GM21515 (cell line): ENCODE measurements around the gene SORL1-AS1.
"Not testable (repeated sequence)": the region's sequence is repeated elsewhere in the genome, so short reads cannot be mapped to it uniquely, and the experiment has no call there.

Experiments
- ATAC-seq: cut with Tn5 transposase; IDR thresholded peaks from one replicate; pipeline ENCODE4 v1.9.1; 2021; ENCODE audit not compliant: unreplicated experiment

Gene SORL1-AS1

DNA sequence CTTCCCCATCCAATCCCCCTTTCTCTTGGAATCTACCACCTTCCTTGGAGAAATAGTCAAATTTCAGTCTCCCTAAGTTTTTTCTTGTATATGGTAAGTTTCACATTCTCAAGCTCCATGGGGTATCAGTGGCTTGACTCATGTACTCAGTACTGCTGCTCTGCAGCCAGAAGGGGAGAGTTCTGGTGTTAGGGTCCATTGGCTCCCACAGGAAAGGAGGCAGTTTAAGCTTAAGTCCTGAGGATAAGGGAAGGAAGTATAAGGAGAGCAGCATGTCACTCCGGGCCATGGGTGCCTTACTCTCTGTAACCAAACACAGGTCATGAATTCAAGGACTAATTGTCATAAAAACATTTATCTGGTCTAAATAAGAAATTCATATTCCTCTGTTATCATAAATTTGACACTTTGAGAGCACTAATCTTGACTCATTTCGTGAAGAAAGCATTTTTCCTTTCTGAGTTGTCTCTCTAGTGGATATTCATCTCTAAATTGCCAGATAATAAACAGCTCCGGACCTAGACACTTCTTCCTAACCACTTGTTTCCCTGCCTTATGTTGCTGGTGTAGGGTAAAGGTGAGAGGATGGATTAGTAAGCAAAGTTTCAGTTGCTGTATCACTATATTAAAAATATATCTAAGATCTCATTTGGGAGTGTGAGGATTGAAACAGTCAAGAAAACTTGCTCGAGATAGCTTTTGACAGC is 20.8 kb downstream of the SORL1-AS1 start:
- ATAC-seq = no peak

DNA sequence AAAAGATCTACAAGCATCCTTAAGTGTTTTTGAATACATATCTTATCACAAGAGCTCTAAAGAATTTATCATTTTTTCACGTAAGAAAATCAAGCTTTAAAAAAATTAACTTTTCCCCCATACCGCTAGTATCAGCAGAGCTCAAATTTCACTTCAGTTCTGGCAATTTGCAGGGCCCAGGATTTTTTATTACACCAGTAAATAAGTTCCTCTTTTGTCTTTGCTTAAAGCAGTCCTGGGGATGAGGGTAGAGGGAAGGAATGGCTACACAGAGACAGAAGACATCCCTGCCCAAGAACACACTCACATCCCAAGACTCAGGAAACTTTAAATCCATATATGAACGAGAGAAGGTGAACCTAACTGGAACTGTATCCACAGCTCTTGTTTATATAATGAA is 23.2 kb downstream of the SORL1-AS1 start:
- no peak for ATAC-seq

DNA sequence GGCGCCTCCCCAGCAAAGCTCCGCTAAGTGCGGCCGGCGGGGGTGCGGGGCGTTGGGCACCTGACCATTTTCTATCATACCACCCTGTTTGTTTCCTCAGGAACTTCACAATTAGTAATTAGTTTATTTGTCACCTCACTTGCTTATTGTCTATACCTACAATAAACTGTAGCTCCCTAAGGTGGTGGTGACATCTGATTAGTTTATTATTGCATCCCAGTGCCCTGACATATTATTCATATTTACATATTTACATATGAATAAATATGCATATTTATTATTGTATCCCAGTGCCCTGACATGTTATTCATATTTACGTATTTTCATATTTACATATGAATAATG is 25.4 kb downstream of the SORL1-AS1 start:
- ATAC-seq = no peak

DNA sequence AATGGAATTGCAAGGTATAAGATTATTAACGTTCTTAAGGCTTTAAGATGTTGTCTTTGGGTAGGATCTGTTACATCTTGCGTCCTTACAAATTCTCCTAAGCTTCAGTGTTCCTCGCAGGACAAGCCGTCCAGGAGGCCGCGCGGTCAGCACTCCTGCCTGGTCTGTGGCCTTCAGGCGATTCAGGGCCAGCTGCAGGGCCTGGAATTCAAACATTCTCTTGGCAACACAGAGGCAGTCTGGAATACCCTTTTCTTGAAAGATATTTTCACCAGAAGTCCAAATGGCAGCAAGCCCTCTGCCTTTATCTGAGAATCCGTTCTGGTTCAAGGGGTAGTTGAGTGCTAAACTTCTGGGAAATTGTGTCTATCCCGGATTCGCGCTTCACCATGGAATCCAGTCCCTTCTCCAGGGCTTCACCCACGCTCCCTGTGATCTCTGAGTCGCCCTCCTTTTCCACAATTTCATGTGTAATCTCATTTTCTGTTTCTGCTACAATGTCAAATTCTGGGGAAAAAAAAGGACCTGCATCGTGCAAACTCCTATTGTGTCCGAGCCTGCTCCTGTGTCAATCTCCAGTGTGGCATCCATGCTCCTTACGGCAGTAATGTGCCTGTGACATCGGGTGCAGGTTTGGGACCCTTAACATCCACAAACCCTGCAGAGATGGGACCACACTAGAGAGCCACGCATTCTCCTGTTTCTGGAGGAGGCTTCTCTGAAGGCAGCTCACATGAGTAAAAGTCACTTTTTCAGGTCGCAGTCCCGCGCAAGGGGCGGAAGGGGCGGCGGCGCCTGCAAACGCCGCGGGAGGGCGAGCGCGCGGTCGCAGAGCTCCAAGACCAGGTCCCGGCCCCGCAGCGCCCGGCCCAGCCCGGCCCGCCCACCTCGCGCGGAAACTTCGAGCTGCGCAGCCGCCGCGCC is 26.0 kb downstream of the SORL1-AS1 start:
- no peak for ATAC-seq

DNA sequence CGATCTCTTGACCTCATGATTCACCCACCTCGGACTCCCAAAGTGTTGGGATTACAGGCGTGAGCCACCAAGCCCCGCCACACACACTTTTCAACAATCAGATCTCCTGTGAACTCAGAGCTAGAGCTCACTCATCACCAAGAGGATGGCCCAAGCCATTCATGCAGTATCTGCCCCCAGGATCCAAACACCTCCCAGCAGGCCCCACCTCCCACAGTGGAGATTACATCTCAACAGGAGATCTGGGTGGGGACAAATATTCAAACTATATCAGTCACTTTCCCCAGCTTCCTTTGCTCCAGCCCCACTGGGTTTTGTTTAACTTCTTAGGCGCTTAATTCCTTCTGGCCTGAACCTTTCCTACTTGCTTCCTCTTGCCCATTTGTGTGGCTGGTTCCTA is 26.9 kb downstream of the SORL1-AS1 start:
- no peak for ATAC-seq

DNA sequence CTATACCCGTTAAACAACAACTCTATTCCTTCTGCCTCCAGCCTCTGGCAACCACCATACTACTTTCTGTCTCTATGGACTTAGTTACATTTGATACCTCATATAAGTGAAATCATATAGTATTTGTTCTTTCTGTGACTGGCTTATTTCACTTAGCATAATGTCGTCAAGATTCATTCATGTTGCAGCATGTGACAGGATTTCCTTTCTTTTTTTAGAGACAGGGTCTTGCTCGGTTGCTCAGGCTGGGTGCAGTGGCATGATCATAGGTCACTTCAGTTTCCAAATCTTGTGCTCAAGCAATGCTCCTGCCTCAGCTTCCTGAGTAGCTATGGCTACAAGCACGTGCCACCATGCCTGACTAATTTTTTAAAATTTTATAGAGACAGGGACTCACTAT is 30.1 kb downstream of the SORL1-AS1 start:
- no peak for ATAC-seq

DNA sequence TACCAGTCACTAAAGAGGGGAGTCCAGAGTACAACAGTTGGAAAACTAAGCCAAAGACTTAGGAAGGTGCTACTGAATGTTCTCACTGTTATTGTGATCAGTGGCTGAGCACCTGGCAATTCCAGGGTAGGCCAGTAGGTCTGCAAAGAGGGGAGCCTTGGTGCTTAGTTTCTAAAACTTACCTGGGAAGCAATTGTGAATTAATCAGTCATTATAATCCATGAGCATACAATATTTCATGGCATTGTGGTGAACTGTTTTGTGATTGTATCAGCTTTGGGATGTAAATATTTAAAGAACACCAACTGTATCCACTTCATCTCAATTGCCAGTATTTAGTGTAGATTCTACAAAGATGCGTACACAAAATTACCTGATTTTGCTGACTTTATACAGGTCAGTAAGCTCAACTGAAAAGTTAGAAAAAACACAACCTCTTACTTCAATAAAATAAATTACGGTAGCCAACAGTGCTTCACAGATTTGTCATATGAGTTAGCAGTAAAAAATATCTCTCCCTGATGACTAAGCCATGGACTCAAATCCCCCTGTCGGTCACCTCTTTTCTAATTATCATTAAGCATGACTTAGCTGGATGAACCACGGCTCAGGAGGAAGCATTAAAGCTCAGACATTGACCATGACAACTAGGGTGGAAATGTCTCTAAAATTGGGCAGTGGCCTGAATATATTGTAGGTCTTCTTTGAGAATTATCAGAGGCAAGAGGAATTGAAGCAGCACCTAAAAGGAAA is 31.4 kb downstream of the SORL1-AS1 start:
- no peak for ATAC-seq

DNA sequence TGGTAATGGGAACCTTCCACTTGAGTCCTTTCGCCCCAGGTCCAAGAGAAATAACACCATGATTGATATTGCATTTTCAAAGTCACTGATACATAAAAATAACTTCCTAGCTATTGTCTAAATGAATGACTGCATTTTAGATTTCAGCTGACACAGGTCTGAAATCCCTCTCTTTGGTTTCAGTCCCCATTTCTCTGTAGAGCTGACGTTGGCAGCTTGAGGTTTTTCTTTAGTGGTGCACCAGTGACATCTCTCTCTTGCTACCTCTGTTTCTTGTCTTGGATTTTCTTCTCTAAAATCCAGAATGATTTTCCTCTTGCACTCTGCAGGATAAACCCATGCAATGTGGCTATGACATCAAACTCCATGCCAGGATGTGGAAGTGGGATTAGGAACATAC is 32.4 kb downstream of the SORL1-AS1 start:
- ATAC-seq = no peak

DNA sequence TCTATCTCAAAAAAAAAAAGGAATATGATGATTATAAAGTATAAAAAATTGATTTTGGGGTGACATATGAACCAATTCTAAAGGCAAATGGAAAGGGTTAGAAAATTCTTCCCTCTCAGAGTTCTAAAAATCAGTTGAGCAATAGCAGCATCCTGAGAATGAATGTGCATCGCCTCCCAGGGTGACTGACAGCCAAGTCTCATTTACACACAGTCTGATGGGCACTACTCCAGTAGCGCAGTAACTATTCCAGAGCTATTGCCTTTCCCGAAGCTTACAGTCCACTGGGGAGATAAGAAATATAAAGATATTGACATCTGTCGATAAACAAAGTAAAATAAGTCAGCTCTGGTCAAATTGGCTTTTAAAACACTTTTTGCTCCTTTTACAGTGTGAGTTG is 32.9 kb downstream of the SORL1-AS1 start:
- ATAC-seq = no peak

DNA sequence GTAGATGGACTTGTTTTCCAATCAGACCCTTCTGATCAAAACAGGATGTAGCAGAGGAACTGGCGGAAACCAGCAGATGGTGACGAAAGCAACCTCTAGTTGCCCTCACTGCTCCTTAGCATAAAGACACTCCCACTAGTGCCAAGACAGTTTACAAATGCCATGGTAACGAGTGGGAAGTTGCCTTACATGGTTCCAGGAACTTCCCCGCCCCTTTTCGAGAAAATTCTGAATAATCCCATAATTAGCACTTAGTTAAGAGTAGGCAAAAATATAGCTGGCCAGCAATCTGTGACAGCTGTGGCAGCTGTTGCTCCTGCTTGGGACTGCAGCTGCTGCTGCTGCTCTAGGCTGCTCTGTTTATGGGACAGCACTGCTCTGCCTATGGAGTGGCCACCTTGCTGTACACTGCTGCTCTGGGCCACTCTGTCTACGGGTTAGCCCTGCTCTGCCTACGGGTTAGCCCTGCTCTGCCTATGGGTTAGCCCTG is 34.1 kb downstream of the SORL1-AS1 start:
- ATAC-seq = no peak

DNA sequence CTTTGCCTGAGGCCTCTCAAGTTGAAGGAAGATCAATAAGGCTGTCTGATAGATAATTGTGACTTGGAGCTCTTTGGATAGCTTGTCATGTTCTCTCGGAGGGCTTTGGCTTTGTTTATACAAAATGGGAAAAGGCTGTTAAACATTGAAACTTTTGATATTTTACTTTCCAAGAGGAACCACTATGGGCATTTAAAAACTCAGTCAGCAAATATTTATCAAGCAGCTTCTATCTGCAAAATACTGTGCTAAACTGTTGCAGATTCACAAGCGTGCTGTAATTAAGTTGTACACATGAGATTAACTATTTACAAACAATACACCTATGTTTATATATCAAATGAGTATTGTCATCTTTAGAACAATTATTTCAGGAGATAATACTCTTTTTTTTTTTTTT is 35.2 kb downstream of the SORL1-AS1 start:
- no peak for ATAC-seq

DNA sequence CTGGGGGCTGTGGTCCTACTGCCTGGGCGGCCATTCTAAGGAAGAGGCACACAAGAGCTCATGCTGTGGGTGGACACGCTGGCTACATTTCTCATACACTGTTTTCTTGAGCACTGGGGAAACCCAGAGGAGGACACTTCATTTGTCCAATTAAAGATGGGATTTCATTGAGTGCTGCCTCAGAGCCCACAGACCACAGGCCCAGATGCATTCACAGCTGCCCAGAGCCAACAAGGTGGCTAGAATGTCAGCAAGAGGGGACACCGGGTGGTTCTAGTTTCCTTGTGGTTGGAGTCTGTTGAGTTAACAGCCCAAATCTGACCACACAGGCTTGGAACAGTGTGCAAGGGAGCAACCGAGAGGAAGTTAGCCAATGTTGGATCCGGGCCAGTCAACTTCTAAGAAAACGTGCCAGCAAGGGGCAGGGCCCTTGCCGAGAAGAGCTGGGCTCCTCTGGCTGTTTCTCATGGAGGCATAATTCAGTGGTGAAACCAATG is 35.7 kb downstream of the SORL1-AS1 start:
- peak; percentile 55 for ATAC-seq

DNA sequence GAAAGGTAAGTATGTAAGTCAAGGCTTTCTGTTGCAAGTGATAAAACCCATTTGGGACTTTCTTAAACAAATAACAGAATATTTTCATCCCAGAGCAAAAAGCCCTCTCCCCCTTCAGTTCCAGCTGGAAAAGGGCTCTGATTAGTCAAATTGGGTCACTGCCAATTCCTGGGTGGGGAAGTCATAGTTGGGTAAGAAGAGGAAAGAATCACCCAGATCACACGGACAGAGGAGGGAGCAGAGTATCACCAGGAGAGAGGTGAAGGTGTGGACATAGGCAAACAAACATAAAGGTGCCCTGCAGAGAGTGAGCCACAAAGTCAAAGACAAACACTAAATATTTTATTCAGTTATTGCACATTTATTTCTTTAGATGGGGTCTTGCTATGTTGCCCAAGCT is 36.9 kb downstream of the SORL1-AS1 start:
- no peak for ATAC-seq

DNA sequence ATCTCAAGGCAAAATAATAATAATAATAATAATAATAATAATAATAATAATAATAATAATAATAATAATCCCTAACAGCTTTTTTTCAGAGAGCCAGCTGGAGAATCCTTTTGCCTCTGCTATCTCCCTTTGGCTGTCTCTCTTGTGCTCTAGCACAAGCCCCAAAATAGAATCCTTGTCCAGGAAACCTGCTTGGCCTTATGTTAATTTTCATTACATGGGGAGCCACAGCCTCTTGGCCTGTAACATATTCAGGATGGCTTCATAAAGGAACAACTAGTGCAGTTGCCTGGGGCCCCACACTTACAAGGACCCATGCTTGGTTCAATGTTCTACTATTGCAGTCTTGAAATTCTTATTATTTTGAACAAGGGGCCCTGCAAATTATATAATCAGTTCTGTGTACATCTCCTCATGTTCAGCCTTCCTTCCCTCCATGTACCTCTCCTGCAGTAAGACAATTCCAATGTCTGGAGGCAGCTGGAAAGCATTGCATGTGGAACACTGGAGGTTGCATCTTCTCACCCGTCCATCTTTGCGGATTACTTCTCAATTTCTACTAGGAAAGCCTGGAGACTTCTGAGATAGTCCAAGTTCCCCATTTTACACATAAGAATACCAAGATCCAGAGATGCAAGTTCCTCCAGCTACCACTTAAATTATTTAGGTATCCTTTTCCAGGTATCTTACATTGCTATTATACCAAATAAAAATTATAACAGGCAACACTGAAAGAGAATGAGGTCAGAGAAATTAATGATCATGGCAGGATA is 38.4 kb downstream of the SORL1-AS1 start:
- ATAC-seq = no peak

DNA sequence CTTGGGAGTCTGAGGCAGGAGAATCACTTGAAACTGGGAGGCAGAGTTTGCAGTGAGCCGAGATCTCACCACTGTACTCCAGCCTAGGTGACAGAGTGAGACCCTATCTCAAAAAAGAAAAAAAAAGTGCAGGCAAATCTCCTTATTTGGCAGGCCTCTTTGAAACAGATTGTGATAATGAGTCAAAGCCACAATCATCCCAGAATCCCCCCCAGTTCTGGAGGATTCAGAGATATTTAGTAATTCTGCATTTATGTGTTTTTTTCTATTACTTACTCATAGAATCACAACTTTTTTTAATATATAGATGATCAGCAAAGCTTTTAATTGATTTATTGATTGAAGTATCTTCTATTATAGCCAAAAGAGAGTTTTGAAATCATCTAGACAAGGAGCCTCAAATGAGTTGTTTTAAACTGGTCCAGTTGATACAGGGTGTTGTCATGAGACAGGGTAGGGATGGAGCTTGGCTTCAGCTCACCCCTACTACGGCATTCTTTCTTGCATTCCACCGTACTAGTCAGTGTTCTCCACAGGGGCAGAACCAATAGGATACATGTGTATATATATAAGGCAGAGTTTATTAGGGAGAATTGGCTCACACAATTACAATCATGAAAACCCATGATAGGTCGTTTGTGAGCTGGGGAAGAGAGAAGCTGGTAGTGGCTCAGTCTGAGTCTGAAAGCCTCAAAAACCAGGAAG is 39.9 kb downstream of the SORL1-AS1 start:
- ATAC-seq = no peak

DNA sequence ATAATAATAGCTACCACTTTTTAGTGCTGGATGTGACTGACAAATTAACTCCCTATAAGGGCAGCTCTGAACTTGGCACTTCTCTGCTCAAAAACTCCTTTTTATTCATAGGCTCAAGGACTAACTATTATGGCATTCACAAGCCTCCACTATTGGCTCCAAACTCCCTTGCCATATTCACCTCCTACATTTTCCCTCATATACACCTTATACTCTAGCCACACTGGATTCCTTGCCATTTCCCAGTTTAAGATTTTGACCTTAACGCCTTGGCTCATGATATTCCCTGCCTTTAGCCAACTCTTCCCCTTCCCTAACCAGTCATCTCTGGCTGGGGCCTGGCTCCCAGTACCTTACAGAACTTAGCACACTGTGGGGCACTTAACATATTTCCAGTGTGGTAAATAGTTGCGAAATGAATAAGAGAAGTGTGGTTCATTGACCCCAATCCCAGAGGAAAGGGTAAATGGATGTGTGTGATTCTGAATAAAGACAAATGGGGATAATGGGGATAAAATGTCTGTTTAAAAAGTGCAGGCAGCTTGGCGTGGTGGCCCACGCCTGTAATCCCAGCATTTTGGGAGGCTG is 40.7 kb downstream of the SORL1-AS1 start:
- no peak for ATAC-seq

DNA sequence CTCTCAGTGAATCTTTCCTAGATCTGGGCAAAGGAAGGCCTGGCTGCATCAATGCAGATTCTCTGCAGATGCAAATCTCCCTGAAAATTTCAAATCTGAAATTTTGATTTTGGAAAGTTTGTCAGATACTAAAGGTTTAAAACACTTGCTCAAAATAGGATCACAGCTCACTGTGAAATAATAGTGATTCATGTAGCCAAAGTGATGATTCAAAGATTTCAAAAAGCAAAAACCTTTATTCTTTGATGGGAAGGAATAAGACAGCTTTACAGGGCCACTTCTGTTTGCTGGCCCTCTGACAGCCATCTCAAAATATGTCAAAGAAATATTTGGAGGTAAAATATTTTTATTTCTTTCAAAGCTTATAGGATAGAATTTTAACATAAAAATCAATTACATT is 41.4 kb downstream of the SORL1-AS1 start:
- not testable (repeated sequence) for ATAC-seq

DNA sequence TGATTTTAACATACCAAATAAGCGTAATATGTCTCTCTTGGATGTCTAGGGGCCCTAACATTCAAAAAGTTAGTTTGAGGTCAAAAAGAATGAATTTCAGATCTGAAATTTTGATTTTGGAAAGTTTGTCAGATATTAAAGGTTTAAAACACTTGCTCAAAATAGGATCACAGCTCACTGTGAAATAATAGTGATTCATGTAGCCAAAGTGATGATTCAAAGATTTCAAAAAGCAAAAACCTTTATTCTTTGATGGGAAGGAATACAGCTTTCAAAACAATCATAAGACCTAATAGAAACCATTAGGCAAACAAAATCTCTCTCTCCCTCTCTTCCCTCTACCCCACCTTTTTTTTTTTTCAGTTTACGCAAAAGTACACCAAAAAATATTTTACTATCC is 42.7 kb downstream of the SORL1-AS1 start:
- not testable (repeated sequence) for ATAC-seq

DNA sequence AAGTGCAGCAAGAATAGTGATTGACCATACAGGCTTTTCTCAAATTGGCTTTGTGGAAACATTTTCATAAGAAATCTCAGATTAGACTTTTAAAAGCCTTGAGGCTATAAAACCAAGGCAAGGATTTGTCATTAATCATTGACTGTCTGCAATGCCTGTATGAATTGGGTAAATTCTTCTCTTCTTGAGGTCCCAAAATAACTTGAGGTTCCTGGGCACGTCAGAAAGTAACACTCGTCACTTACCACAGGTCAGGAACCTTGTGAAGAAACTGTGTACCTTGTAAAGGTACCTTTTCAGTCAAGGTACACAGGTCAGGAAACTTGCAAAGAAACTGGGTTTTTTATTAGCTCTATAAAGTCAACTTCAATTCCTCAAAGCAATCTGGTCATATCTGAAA is 43.9 kb downstream of the SORL1-AS1 start:
- ATAC-seq = no peak

DNA sequence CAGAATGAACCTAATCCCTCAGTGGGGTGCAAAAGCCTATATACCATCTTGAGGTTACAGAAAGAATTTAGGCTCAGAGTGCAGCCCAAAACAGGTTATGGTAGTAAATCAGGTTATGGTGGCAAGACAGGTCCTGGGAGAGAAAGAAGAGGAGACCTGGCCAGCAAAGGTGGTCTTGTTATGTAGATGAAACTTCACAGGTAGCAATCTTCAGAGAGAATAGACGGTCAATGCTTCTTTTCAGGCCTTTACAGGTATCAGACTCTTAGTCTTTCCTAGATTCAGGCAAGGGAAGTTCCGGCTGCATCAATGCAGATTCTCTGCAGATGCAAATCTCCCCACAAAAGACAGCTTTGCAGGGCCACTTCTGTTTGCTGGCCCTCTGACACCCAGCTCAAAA is 46.5 kb downstream of the SORL1-AS1 start:
- ATAC-seq = no peak
